LHCN-M2 (cell line): ENCODE data around the gene CMTM8. TPM values are rescaled to one million over a fixed set of nuclear protein-coding genes. Genes with fewer than 3 reads are reported as not detected.
A peak's percentile ranks its signal among the peaks of the same experiment; 100 is the strongest.
"Not testable (repeated sequence)": the region's sequence is repeated elsewhere in the genome, so short reads cannot be mapped to it uniquely, and the experiment has no call there.

Source experiments
- DNase-seq: peaks from one replicate; pipeline ENCODE4 v3.0.0-alpha.2; 2012; ENCODE audit warnings: low read depth
- polyA plus RNA-seq: library from polyadenylated mRNA; unstranded; fragments of >200 nt; gene quantifications from one replicate; pipeline ENCODE4 v1.2.1, GENCODE V29; 2012; ENCODE audit warnings: missing spikeins
- total RNA-seq: library from RNA; depleted of rRNA; stranded (reverse); fragments of >200 nt; gene quantifications from 2 replicates; pipeline ENCODE4 v1.2.3, GENCODE V29; 2014; rRNA removed

CMTM8 gene
- 7.0 and 7.1 TPM in 2 replicates for total RNA-seq
- polyA plus RNA-seq, result 3.0 TPM

- DNase-seq, result peak; percentile 43
Observed at GRCh38 chr3:32238453-32239306, at the start of gene CMTM8. CMTM8 (plus strand) TSS chr3:32238680; CDS start chr3:32238973, 293 bp downstream.

- DNase-seq, result no peak
Observed at GRCh38 chr3:32189693-32190092, 48.8 kb upstream of the CMTM8 start.

GRCh38 chr3:32190556-32190955 is 47.9 kb upstream of the CMTM8 start:
- DNase-seq, result not testable (repeated sequence)

DNA sequence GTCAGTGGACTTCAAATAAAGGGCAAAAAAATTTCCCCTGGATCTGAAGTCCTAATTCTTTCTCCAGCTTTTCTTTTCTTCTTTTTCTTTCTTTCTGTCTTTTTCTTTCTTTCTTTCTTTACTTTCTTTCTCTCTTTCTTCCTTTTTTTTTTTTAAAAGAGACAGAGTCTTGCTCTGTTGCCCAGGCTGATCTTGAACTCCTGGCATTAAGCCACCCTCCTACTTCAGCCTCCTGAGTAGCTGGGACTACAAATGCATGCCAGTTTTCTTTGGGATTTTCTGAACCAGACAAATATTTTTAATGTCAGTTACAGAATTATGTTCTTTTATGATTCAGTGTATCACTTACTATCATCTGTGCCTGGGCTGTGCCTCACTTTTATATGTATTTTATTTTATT is 45.4 kb upstream of the CMTM8 start:
- no peak for DNase-seq

DNA sequence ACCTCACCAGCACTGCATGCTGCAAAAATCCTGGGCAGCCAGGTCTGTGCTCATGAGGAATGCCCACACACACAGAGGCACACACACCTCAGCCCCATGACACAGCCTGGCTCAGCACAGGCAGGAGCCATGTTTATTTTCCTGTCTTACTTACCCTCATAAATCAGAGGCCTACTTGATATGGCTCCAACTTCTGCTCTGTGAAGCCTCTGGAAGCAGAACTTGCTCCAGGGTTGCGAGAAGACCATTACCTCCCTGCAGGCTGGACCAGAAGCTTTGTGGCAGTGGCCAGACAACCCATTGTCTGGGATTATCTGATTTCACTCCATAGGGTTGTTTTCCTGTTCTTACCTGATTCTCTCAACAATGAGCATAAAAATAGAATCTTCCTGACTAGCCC is 43.8 kb upstream of the CMTM8 start:
- no peak for DNase-seq

- DNase-seq, result no peak
Observed at GRCh38 chr3:32195995-32196540, 42.4 kb upstream of the CMTM8 start.

- DNase-seq, result no peak
Observed at GRCh38 chr3:32197991-32198390, 40.5 kb upstream of the CMTM8 start.

DNA sequence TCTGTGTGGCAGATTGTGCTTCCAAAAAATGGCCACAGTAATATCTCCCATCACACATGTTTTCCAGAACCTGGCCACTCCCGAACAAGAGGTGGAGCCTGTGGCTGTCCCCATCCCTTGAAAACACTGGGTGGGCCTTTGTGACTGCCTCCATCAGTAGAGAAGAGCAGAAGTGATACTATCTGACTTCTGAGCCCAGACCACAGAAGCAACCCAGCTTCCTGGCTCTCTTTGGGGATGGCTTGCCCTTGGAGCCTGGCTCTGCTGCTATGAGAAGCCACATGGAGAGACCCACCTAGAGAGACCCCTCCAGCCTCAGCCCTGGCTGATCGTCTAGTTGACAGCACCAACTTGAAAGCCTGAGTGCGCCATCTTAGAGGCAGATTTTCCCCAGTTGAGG is 39.8 kb upstream of the CMTM8 start:
- no peak for DNase-seq

DNA sequence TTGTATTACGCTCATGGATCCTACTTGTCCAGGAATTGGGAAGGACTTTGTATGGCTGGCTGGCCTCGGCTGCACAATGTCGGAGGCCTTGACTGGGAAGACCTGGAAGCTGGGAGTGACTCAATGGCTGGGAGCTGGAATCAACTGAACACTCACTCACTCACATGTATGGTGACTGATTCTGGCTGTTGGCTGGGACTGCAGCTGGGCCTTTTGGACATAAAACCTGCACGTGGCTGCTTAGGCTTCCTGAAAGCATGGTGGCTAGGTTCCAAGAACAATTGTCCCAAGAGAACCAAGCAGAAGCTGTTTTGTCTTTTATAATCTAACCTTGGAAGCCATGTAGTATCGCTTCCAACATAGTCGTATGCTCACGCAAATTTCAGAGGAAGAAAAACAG is 38.0 kb upstream of the CMTM8 start:
- DNase-seq, result peak; percentile 39

DNA sequence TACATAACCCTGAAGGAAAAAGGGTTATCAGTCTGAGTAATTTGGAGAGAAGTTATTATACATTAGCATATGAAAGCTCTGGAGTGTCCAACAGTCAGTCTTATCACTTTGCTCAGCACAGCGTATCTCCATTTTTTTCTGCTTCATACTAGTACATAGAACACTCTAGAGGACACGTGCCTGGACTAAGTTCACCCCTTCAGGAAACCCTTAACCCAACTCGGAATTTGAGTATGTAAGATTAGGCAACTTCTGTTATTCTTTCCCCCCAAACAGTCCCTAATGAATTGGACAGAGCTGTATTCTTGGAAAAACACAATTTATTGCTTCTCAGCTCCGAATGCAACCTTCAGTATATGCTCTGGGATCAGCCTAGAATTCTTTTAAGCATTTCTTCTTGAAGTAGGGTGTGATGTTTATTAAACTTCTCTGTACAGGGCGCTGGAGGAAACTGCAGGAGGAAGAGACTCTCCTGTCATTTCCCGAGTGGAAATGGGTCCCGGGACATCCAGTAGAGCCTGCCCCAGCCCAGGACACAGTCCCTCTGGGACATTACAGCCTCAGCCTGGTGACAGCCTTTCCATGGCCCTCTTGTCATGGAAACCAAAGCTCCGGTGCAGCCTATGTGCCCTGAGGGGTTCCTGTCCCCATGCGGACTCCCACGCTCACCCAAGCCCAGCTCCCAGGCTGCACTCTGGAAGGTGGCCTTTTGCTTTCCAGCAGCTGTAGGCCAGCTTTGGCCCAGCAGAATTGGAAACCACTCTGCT is 37.3 kb upstream of the CMTM8 start:
- no peak for DNase-seq

DNA sequence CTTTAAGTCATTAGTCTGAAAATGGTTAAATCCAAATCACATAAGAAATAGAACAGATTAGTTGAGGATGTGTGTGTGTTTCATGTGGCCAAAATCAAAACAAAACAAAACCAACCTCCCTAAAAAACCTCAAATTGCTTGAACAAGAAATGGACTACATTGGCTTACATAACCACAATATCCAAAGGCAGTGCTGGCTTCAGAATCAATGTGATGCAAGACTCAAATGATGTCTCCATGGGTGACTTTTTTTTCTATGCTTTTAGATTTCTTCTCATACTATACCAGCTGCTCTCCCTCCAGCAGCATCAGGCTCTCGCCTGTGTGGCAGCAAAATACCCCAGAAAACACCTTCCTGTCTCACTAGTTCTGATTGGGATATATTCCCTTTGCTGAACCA is 36.0 kb upstream of the CMTM8 start:
- no peak for DNase-seq

DNA sequence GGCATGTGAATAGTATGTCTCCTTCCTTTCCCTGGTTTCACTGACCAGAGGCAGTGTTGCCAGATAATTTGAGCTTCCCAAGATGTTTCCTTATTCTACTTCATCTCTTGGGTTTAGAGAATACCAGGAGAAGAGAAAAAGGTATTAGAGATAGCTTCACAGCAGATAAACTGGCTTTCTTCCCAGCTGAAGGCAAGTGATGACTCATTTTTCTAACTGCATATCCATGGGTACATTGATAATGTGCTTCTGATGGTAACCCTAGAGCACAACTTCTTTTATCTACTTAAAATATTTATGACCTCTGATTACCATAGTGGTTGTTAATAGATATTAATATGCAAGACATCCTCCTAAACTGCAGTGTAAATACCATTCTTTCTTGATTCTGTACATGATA is 34.6 kb upstream of the CMTM8 start:
- DNase-seq, result peak; percentile 34

DNA sequence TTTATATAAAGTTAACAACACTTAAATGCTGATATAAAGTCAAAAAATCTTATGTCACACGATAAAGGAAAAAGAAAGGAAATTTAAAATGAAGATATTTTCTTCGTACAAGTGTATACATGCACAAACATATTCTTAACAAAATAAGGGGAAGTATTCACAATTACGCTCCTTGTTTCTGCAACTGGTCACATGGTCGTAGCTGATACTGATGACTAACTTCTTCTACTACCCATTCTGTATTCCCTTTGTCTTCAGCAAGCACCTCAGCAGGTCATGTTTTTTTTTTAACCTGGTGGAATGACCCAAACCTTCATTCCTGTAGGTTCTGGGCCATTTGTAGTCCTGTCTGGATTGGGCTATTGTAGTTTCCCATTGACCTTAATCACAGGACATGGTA is 30.0 kb upstream of the CMTM8 start:
- no peak for DNase-seq

GRCh38 chr3:32215185-32215584 is 23.3 kb upstream of the CMTM8 start:
- no peak for DNase-seq

DNA sequence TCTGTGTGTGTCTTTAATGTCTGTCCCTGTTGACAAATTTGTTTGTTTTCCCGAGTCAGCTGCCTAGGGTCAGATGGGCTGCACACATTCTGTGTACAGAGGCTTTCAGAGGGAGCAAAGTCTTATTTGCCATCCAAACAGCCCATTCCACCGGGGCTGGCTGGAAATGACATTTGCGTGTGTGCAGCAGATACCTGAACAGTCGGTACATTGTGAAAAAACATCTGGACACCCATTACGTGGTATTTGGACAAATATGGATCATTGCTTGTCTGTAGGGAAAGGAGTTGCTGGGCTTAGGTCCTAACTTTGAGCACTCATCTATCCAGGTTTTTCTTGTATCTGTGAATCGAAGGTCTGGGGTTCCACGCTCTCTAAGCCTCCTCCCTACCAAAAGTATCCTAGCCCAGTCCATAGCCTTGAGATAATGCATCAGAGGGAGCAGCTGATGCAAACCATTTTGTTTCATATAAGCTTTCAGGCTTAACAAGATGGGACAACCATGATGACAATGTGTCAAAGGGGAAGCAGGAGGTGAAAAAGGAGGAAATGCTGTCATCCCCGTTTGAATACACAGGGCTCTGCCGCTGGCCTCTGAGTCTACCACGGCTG is 22.2 kb upstream of the CMTM8 start:
- DNase-seq, result no peak

- DNase-seq, result no peak
Observed at GRCh38 chr3:32217339-32217738, 21.1 kb upstream of the CMTM8 start.

DNA sequence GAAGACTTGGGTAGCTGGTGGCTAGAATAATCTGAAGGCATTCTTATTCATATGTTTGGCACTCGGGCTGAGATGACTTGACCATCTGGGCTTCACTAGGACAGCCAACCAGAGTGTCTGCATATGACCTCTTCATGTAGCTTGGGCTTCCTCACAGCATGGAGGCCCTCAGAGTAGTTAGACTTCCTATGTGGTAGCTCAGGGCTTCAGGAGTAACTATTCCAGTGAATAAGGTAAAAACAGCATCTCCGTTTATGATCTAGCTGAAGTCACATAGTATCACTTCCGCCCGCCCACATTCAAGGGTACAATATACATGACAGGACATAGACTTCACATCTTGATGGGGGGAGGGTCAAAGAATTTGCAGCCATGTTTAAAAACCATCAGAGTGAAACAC is 18.9 kb upstream of the CMTM8 start:
- no peak for DNase-seq

DNA sequence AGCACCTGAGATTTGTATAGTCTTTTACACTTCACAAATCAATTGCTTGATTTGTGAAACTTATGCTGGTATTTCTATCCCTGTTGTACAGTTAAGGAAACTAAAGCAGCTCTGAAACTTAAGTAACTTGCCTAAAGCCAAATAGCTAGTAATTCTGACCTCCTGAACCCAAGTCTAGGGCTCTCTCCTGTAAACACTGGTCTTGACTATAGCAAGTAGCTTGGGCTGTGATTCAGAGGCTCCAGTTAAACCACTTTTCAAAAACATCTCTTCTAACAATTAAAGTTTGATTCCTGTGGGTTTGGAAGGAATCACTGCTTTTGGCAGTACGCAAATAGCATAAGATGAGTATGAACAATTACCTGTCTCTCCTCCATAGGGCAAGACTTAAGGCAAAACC is 18.5 kb upstream of the CMTM8 start:
- no peak for DNase-seq

GRCh38 chr3:32222950-32223349 is 15.5 kb upstream of the CMTM8 start:
- DNase-seq, result no peak

DNA sequence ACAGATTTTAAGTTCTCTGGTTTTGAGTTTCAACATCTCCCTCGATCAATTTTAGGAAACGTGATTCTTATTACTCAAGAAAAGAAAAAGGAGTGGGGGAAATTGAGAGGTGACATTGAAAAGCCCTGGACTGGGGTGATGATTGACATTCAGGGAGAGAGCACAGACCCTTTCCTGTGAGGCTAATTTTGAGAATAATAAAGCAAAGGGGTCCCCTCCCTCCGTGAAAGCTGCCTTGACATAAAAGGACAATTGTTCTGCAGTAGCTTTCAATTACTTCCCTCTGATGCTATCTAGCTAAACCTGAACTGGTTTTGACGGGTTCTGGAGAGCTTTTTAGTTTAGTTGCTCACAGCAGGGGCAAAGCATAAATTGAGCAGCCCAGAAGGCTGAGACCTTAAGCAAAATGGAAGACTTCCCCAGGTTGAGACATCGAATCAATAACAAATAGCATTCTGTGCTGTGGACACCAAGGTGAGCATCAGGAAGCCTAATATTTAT is 14.4 kb upstream of the CMTM8 start:
- DNase-seq, result no peak

GRCh38 chr3:32226875-32227500 is 11.5 kb upstream of the CMTM8 start:
- DNase-seq, result peak; percentile 91
